ENCODE data around the gene HOXD10. TPM values are rescaled to one million over a fixed set of nuclear protein-coding genes. Genes with fewer than 3 reads are reported as not detected.

Gene HOXD10
- total and polyA plus RNA-seq, 9 of the 15 experiments (the other 6 are each of a cell fraction or from before 2014, with no cell fraction given) = not detected

GRCh38 chr2:176118601-176119339 is 2.2 kb downstream of the HOXD10 start:
- ChIA-PET POLR2A (no interaction called here), CTCF (ENCODE audit: low intra/inter-chr PET ratio) (interaction anchor here (0.5 to 1.1 kb wide), 2 partner anchors 753 to 1098 kb away, joined by 4 to 5 read pairs; no protein-coding TSS in a partner anchor)
- Histone ChIP-seq H3K27ac (ENCODE audit: extremely low read depth, low read depth, low read length) (no peak overlapping the region), H3K9ac (ENCODE audit: insufficient read depth in 1 of 2, low read depth in 2 of 2, low read length in 2 of 2) (no peak overlapping the region), H3K4me2 (ENCODE audit: insufficient read depth, low read length) (no peak overlapping the region), H3K9me1 (ENCODE audit: control insufficient read depth, insufficient read depth, low read length) (no peaks in the 10 kb centered on the region), H3K79me2 (ENCODE audit: control insufficient read depth, insufficient read depth, low read length) (no peaks in the 10 kb centered on the region), H3K9me3 (replicated peaks; ENCODE audit: control insufficient read depth, insufficient read depth, low read depth, low read length) (no peaks in the 10 kb centered on the region), H3K4me3 (no peak overlapping the region), H3K36me3 (ENCODE audit: control insufficient read depth, insufficient read depth, low read length) (no peaks in the 10 kb centered on the region), H4K20me1 (replicated peaks; ENCODE audit: control insufficient read depth, insufficient read depth, low read length) (no peaks in the 10 kb centered on the region; the same call in 1 of the 2 replicates), H3K4me1 (replicated peaks in 1 of 2; ENCODE audit: control insufficient read depth in 2 of 2, insufficient read depth in 2 of 2, low read length in 2 of 2) (peaks cover 0 to 32% of the 10 kb centered on the region in 2 experiments; a peak in 2 of 5 replicates), H3K27me3 (ENCODE audit: control insufficient read depth in 2 of 2, insufficient read depth in 2 of 2, low read length in 2 of 2) (peaks cover 84% of the 10 kb centered on the region in 2 experiments), H2AFZ (ENCODE audit: low read depth, low read length) (no peak overlapping the region)
- ATAC-seq (peak; percentile 66), FAIRE-seq (peak; percentile 70), DNase-seq (ENCODE audit: extremely low read depth in 1 of 4, low spot score in 3 of 4) (peak; percentile 60 to 75 (median 72))
- 8% methylated on average over 24 of the region's 24 CpGs for WGBS (ENCODE audit: insufficient coverage, low coverage, missing lambda C conversion rate)
- BruUV-seq (replicated peaks) = no TSS peak
- intact Hi-C loops (cut with micrococcal nuclease) = no loop called here
- in situ Hi-C loops (cut with MboI) = no loop called here
- TF ChIP-seq PTTG1 (tag; IDR thresholded peaks at IDR 0.05; ENCODE audit: low read depth) = no peak
- TF ChIP-seq HDAC3 (IDR thresholded peaks at IDR 0.05; ENCODE audit: borderline replicate concordance, partially characterized antibody) = no peak
- no peak for TF ChIP-seq NFE2 (IDR thresholded peaks at IDR 0.05; ENCODE audit: low read depth)
- TF ChIP-seq ZNF830 (CRISPR knock-in tag; IDR thresholded peaks at IDR 0.05) = no peak
- TF ChIP-seq HEY1 (CRISPR knock-in tag; IDR thresholded peaks at IDR 0.05; ENCODE audit: borderline replicate concordance) = no peak
- TF ChIP-seq ZFX (CRISPR knock-in tag; IDR thresholded peaks at IDR 0.05) = no peak
- no peak for TF ChIP-seq IRF2 (CRISPR knock-in tag; IDR thresholded peaks at IDR 0.05)
- no peak for TF ChIP-seq HMGXB4 (CRISPR knock-in tag; IDR thresholded peaks at IDR 0.05)
- peak; percentile 82; the same call in 1 of the 2 replicates for TF ChIP-seq EZH2 (IDR thresholded peaks at IDR 0.05; ENCODE audit: borderline replicate concordance, low read depth, low read length)
- TF ChIP-seq ZBTB9 (CRISPR knock-in tag; IDR thresholded peaks at IDR 0.05) = no peak
- TF ChIP-seq ZNF143 (CRISPR knock-in tag; IDR thresholded peaks at IDR 0.05) = no peak
- TF ChIP-seq RBM22 (IDR thresholded peaks at IDR 0.05; ENCODE audit: low read depth, low read length, poor library complexity, severe bottlenecking) = no peak
- no peak for TF ChIP-seq TOE1 (IDR thresholded peaks at IDR 0.05; ENCODE audit: borderline replicate concordance)
- no peak for TF ChIP-seq TOE1 (CRISPR knock-in tag; IDR thresholded peaks at IDR 0.05; ENCODE audit: borderline replicate concordance, low read depth)
- TF ChIP-seq SMARCB1 (IDR thresholded peaks at IDR 0.05; ENCODE audit: insufficient read length, low read depth) = no peak
- no peak for TF ChIP-seq MCM2 (IDR thresholded peaks at IDR 0.05; ENCODE audit: low read depth)
- TF ChIP-seq RAD21 (CRISPR knock-in tag; conservative IDR thresholded peaks at IDR 0.05 in 1 of 2, IDR thresholded peaks at IDR 0.05 in 1 of 2) = peak in 1 of 2 experiments; percentile 25; a peak in 2 of 4 replicates
- TF ChIP-seq ZEB2 (IDR thresholded peaks at IDR 0.05) = no peak
- TF ChIP-seq NFXL1 (CRISPR knock-in tag; IDR thresholded peaks at IDR 0.05) = no peak
- TF ChIP-seq DLX4 (CRISPR knock-in tag; IDR thresholded peaks at IDR 0.05) = no peak
